ENCODE data around the gene CYP4F8.
A peak's percentile ranks its signal among the peaks of the same experiment; 100 is the strongest.

CYP4F8 gene

GRCh38 chr19:15609261-15609660 lies 5.8 kb upstream of the CYP4F8 start:
- TF ChIP-seq CTCF (conservative IDR thresholded peaks at IDR 0.05), result no peak
- H3K27ac ChIP-seq, result peak overlapping the region; percentile 90

DNA sequence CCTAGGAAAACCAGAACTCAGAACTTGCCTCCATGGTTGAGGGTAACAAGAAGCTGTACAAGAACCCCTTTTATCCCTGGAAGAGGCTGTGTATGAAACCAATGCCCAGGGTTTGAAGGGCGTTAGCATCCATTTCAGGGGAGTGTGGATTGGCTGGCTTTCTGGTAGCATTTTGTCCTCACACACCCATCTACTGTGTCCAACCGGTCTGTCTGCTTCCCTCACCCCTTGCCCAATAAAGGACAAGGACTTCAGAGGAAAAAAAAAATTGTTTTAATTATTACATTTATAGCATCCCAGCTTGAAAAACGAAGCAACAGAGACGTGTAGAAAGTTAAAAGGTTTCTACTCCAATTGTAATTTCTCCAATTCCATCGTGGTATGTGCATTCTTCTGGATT lies 2.7 kb upstream of the CYP4F8 start:
- no peak for TF ChIP-seq CTCF (conservative IDR thresholded peaks at IDR 0.05)

DNA sequence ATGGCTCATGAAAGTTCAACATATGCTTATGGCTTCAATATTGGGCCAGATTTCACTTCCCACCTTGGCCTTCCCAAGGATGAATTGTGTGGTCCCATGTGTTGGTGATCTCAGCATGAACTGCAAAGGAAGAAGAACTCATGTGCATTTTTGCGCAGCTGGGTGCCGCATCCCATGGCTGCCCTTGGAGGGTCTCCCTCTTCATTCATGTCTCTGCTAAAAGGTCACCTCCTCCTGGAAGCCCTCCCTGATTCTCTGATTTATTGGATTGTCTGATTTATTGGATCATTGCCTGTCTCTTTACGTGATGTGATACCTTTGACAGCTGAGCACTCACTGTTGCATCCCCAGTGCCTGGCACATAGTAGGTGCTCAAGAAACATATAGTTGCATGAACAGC lies 1.7 kb upstream of the CYP4F8 start:
- TF ChIP-seq CTCF (conservative IDR thresholded peaks at IDR 0.05), result no peak
- H3K27ac ChIP-seq, result peak overlapping the region; percentile 90

More for the DNA sequence above, 2.7 kb upstream of the CYP4F8 start:
- H3K27ac ChIP-seq, result peak overlapping the region; percentile 90

DNA sequence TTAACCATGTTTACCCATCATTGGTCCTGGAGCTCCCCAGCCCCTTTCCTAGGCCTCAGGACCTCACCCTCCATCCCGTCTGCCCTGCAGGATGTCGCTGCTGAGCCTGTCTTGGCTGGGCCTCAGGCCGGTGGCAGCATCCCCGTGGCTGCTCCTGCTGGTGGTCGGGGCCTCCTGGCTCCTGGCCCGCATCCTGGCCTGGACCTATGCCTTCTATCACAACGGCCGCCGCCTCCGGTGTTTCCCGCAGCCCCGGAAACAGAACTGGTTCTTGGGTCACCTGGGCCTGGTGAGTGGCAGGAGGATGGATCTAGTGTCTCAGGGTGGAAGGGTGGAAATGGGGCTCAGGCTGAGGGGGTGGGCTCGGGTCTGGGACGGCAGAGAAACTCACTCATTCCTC lies 508 bp downstream of the CYP4F8 start:
- H3K27ac ChIP-seq, result peak overlapping the region; percentile 90

DNA sequence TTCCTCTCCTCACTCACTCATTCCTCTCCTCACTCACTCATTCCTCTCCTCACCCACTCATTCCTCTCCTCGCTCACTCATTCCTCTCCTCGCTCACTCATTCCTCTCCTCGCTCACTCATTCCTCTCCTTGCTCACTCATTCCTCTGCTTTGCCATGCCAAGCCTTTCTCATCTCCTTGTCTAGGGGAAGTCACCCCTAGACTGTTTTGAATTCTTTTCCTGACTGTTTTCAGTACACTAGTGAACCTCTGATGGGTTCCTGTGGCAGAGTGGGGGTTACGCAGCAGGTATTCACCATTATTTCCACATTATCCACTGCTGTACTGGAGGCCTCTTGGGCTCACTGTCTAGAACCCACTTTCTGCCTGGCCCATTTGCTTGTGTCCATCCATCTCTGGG lies 1.2 kb downstream of the CYP4F8 start:
- no peak overlapping the region for H3K27ac ChIP-seq
- TF ChIP-seq CTCF (conservative IDR thresholded peaks at IDR 0.05), result no peak

More for the DNA sequence above, 508 bp downstream of the CYP4F8 start:
- no peak for TF ChIP-seq CTCF (conservative IDR thresholded peaks at IDR 0.05)

DNA sequence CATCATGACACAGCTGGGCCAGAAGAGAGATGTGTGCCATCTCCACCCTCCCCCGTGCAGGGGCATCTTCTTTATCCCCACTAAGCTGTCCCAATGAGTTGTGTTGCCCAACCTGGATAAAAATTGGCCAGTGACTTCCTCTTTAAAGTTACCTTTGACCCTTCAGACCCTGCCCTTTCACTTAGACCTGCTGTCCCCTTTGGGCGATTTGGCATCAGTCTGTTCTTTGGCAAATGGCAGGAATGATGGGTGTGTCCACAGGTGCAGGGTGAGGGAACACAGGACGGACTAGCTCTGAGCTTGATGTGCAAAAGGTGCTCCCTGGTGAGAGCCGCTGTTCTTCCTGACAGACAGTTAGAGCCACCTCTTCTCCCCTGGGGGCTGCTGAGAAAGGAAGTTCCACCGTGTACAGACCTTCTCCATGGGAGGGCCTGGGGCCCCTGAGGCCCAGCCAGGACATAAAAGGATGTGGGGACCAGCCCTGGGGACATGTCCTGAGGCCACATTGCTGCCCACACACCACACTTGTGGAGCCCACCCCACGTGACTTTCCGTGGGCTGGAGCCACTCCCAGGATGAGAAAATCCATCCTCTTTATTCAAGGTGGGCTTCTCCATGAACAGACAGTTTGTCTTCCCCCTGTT lies 1.7 kb downstream of the CYP4F8 start:
- TF ChIP-seq CTCF (conservative IDR thresholded peaks at IDR 0.05), result no peak
- H3K27ac ChIP-seq, result no peak overlapping the region

- TF ChIP-seq CTCF (conservative IDR thresholded peaks at IDR 0.05), result no peak
- no peak overlapping the region for H3K27ac ChIP-seq
Observed at GRCh38 chr19:15618321-15618720, 3.3 kb downstream of the CYP4F8 start.

Data from VCaP (cell line).